Retinal pigment epithelial cell (primary cell): ENCODE measurements around the gene JADE3.

ENCODE experiments used
- DNase-seq: peaks from one replicate; pipeline ENCODE4 v3.0.0-alpha.2; 2010; ENCODE audit warnings: low read depth
- H3K4me3 ChIP-seq: 2 replicates; pipeline ENCODE4 v1.5.1; 2011; ENCODE audit warnings: mild to moderate bottlenecking, low read length, control low read depth, moderate library complexity
- CTCF ChIP-seq: conservative IDR thresholded peaks from 2 replicates; pipeline ENCODE4 v1.5.1; 2011; ENCODE audit warnings: low read depth, low read length, control low read depth, inconsistent platforms

The JADE3 gene

GRCh38 chrX:46994096-46994495 is 81.9 kb downstream of the JADE3 start:
- no peak for TF ChIP-seq CTCF
- no peak for DNase-seq
- no peak overlapping the region for H3K4me3 ChIP-seq

GRCh38 chrX:47012131-47012530 is 99.9 kb downstream of the JADE3 start:
- no peak for DNase-seq
- no peak for TF ChIP-seq CTCF
- H3K4me3 ChIP-seq: no peak overlapping the region

GRCh38 chrX:47026198-47026597 is 114.0 kb downstream of the JADE3 start:
- H3K4me3 ChIP-seq: no peak overlapping the region
- DNase-seq: no peak
- TF ChIP-seq CTCF: no peak

GRCh38 chrX:47030339-47030738 is 118.1 kb downstream of the JADE3 start:
- no peak overlapping the region for H3K4me3 ChIP-seq
- peak; percentile 13 for DNase-seq
- peak; percentile 55 for TF ChIP-seq CTCF

- H3K4me3 ChIP-seq: no peak overlapping the region
- TF ChIP-seq CTCF: no peak
- DNase-seq: no peak
Observed at GRCh38 chrX:47047989-47048388, 135.8 kb downstream of the JADE3 start.

GRCh38 chrX:47059142-47059874 is 147.1 kb downstream of the JADE3 start:
- H3K4me3 ChIP-seq: no peak overlapping the region
- TF ChIP-seq CTCF: no peak
- DNase-seq: no peak

GRCh38 chrX:47060708-47061107 is 148.5 kb downstream of the JADE3 start:
- H3K4me3 ChIP-seq: no peak overlapping the region
- no peak for DNase-seq
- no peak for TF ChIP-seq CTCF
